ENCODE measurements around the gene RNF115. TPM values are rescaled to one million over a fixed set of nuclear protein-coding genes. Genes with fewer than 3 reads are reported as not detected.

The RNF115 gene
- total and polyA plus RNA-seq, 2 of the 8 experiments (the other 6 are each of a cell fraction or from before 2014, with no cell fraction given) = 4.7 to 10.8 TPM

DNA sequence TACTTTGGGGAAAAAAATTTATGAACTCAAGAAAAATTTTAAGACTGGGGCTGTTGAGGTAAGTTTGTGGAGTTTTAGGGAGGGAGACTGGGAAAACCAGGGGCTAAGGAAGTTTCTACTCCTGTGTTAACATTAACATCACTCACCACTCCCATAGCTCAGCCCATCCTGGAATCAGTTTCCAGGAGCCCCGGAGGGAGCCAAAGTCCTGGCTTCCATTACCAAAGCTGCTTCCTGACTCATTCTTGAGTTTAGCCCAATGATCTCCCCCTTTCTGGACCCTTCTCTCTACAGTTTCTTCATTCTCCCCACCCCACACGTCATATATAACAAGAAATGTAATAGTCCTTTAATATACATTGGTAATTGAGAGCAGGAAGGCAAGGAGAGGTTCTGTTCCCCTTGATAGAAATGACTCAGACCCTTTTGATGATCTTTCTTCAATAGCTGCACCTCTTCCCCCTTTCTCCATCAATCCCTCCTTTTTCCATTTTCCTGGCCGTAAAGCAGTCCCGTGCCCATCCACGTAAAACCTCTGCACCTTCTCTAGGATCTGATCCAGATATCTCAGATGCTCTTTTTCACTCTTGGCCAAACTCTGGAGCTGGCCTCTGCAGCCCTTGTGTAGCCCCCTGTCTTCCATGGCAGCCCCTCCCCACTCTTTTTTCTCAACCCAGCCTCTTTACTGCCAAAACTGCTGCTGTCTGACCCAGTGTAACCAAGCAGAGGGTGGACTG, 39.6 kb upstream of the RNF115 start:
- no peak overlapping the region for H3K56ac ChIP-seq (replicated peaks; ENCODE audit: insufficient read length, low read depth, low read length)
- no peak for FAIRE-seq
- CTCF ChIA-PET (ENCODE audit: partially characterized antibody) = interaction anchor here (0.7 to 12.9 kb wide), 7 partner anchors 9 to 151 kb away, joined by 3 to 214 read pairs (median 4); partner anchors contain the start of gene NUDT17
- no peak for TF ChIP-seq EP300 (IDR thresholded peaks at IDR 0.05; ENCODE audit: borderline replicate concordance in 1 of 2, low read depth in 2 of 2, low read length in 2 of 2)
- TF ChIP-seq, protein P1, sequence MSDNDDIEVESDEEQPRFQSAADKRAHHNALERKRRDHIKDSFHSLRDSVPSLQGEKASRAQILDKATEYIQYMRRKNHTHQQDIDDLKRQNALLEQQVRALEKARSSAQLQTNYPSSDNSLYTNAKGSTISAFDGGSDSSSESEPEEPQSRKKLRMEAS (IDR thresholded peaks at IDR 0.05) = no peak
- TF ChIP-seq, protein P2, sequence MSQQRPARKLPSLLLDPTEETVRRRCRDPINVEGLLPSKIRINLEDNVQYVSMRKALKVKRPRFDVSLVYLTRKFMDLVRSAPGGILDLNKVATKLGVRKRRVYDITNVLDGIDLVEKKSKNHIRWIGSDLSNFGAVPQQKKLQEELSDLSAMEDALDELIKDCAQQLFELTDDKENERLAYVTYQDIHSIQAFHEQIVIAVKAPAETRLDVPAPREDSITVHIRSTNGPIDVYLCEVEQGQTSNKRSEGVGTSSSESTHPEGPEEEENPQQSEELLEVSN (IDR thresholded peaks at IDR 0.05) = no peak
- TF ChIP-seq, protein P3, sequence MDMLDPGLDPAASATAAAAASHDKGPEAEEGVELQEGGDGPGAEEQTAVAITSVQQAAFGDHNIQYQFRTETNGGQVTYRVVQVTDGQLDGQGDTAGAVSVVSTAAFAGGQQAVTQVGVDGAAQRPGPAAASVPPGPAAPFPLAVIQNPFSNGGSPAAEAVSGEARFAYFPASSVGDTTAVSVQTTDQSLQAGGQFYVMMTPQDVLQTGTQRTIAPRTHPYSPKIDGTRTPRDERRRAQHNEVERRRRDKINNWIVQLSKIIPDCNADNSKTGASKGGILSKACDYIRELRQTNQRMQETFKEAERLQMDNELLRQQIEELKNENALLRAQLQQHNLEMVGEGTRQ (IDR thresholded peaks at IDR 0.05; ENCODE audit: low read length) = no peak
- no peak for TF ChIP-seq SP4 (IDR thresholded peaks at IDR 0.05; ENCODE audit: low read length)
- no peak for TF ChIP-seq TEAD4 (IDR thresholded peaks at IDR 0.05; ENCODE audit: low read depth, low read length)
- TF ChIP-seq TAF1 (IDR thresholded peaks at IDR 0.05; ENCODE audit: low read depth, low read length) = no peak
- TF ChIP-seq, protein P4, sequence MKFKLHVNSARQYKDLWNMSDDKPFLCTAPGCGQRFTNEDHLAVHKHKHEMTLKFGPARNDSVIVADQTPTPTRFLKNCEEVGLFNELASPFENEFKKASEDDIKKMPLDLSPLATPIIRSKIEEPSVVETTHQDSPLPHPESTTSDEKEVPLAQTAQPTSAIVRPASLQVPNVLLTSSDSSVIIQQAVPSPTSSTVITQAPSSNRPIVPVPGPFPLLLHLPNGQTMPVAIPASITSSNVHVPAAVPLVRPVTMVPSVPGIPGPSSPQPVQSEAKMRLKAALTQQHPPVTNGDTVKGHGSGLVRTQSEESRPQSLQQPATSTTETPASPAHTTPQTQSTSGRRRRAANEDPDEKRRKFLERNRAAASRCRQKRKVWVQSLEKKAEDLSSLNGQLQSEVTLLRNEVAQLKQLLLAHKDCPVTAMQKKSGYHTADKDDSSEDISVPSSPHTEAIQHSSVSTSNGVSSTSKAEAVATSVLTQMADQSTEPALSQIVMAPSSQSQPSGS (IDR thresholded peaks at IDR 0.05; ENCODE audit: low read length) = no peak

More for the DNA sequence above, 39.6 kb upstream of the RNF115 start:
- no peak overlapping the region for H2BK12ac ChIP-seq (ENCODE audit: low read depth, low read length)
- WGBS, 2 experiments (ENCODE audit: extremely low coverage in 1 of 2, insufficient coverage in 1 of 2, insufficient read length in 1 of 2, insufficient replicate concordance in 2 of 2, low coverage in 1 of 2, low lambda C conversion rate in 2 of 2, missing lambda C conversion rate in 1 of 2) = 85% methylated on average over 5 of the region's 5 CpGs; no CpG with 5 or more reads in 1 of the 2 experiments
- no peaks in the 10 kb centered on the region for H3K79me2 ChIP-seq (ENCODE audit: control insufficient read depth in 1 of 2, insufficient read depth in 2 of 2, low read length in 2 of 2)
- no peak overlapping the region for H2BK20ac ChIP-seq (ENCODE audit: low read length)
- no peaks in the 10 kb centered on the region for H3K9me3 ChIP-seq (ENCODE audit: insufficient read depth in 2 of 2, low read depth in 1 of 2, low read length in 1 of 2)
- no peaks in the 10 kb centered on the region for H3K36me3 ChIP-seq (ENCODE audit: control insufficient read depth in 2 of 4, insufficient read depth in 4 of 4, low read length in 3 of 4)
- H4K91ac ChIP-seq (replicated peaks; ENCODE audit: insufficient read length, low read length) = no peak overlapping the region
- no peak overlapping the region for H2BK15ac ChIP-seq (ENCODE audit: low read length)
- H3K79me1 ChIP-seq (ENCODE audit: low read depth, low read length) = no peaks in the 10 kb centered on the region
- no peak overlapping the region for H4K5ac ChIP-seq (ENCODE audit: insufficient read length, low read depth, low read length)
- POLR2A ChIA-PET (ENCODE audit: partially characterized antibody) = interaction anchor here (0.5 to 8.1 kb wide), 8 partner anchors 9 to 188 kb away, joined by 3 to 95 read pairs (median 4); partner anchors contain the start of gene NUDT17
- no peak for DNase-seq (ENCODE audit: low read depth in 1 of 2, low spot score in 2 of 2)
- no peak overlapping the region for H3K9ac ChIP-seq (replicated peaks in 1 of 4; ENCODE audit: extremely low read depth in 1 of 4, low read depth in 3 of 4, low read length in 3 of 4)
- no peak overlapping the region for H3K4ac ChIP-seq (replicated peaks; ENCODE audit: insufficient read length, low read depth, low read length)
- no peak overlapping the region for H3K18ac ChIP-seq (ENCODE audit: extremely low read depth, low read length)
- H3K27ac ChIP-seq (ENCODE audit: low read depth, low read length) = no peak overlapping the region
- no peak overlapping the region for H4K8ac ChIP-seq (ENCODE audit: extremely low read depth, insufficient read depth, low read length)
- no peak overlapping the region for H2BK120ac ChIP-seq (replicated peaks; ENCODE audit: low read depth, low read length)
- no peak overlapping the region for H3K4me2 ChIP-seq (ENCODE audit: insufficient read depth in 1 of 2, low read depth in 2 of 2, low read length in 2 of 2)
- H3K4me1 ChIP-seq (replicated peaks in 1 of 4; ENCODE audit: control insufficient read depth in 3 of 4, insufficient read depth in 4 of 4, low read length in 3 of 4) = peaks cover 0 to 5% (median 3%) of the 10 kb centered on the region in 4 experiments; a peak in 4 of 7 replicates
- H3K23ac ChIP-seq (ENCODE audit: insufficient read length) = no peak overlapping the region
- no peaks in the 10 kb centered on the region for H4K20me1 ChIP-seq (replicated peaks in 1 of 2; ENCODE audit: control insufficient read depth in 1 of 2, insufficient read depth in 2 of 2, low read length in 2 of 2)
- no peak overlapping the region for H2BK5ac ChIP-seq (ENCODE audit: low read depth, low read length)
- no peaks in the 10 kb centered on the region for H3K27me3 ChIP-seq (replicated peaks in 1 of 4; ENCODE audit: control insufficient read depth in 3 of 4, extremely low read depth in 1 of 4, insufficient read depth in 3 of 4, low read length in 3 of 4)
- H2AFZ ChIP-seq (ENCODE audit: low read length) = no peak overlapping the region
- no peak overlapping the region for H3K4me3 ChIP-seq (ENCODE audit: extremely low read depth in 1 of 4, insufficient read depth in 2 of 4, low read depth in 3 of 4, low read length in 4 of 4)
- no peak overlapping the region for H3K14ac ChIP-seq (ENCODE audit: insufficient read length)
- H3K23me2 ChIP-seq (ENCODE audit: low read depth, low read length) = peaks cover 7% of the 10 kb centered on the region
- H2AK5ac ChIP-seq (ENCODE audit: low read depth, low read length) = no peak overlapping the region

All from H1 (cell line).